Heart right ventricle (tissue), 16 donors: ENCODE data around the gene HOXA11. TPM values are rescaled to one million over a fixed set of nuclear protein-coding genes. Genes with fewer than 3 reads are reported as not detected.

Source experiments
- ATAC-seq, 8 donors: fragments of 200-7000 bp; cut with Tn5 transposase; one replicate each; pipeline ENCODE4 v1.9.1; 2020; ENCODE audit warnings: mild to moderate bottlenecking in 8 of 8, moderate library complexity in 8 of 8, moderate number of reproducible peaks in 1 of 8
- DNase-seq, 2 donors: peaks; one replicate each; pipeline ENCODE4 v3.0.0-alpha.2; 2020
- H3K27ac ChIP-seq, 10 donors: fragments of 200-600 bp; sonication (generic) in 2 of 10; one replicate each; pipeline versions ENCODE4 v1.5.0 to v1.8.0; 2020 to 2022; ENCODE audit warnings: mild to moderate bottlenecking in 3 of 10
- H3K27me3 ChIP-seq, 7 donors: fragments of 200-600 bp; one replicate each; pipeline ENCODE4 v1.8.0; 2021 to 2022; ENCODE audit warnings: mild to moderate bottlenecking in 2 of 7
- H3K36me3 ChIP-seq, 9 donors: fragments of 200-600 bp; sonication (generic) in 1 of 9; one replicate each; pipeline versions ENCODE4 v1.5.0 to v1.8.0; 2020 to 2022; ENCODE audit warnings: mild to moderate bottlenecking in 2 of 9
- H3K4me1 ChIP-seq, 9 donors: fragments of 200-600 bp; sonication (generic) in 1 of 9; one replicate each; pipeline versions ENCODE4 v1.5.0 to v1.8.0; 2020 to 2022; ENCODE audit warnings: mild to moderate bottlenecking in 4 of 9
- H3K4me3 ChIP-seq, 10 donors: fragments of 200-600 bp; sonication (generic) in 2 of 10; one replicate each; pipeline versions ENCODE4 v1.5.0 to v1.8.0; 2020 to 2022; ENCODE audit warnings: mild to moderate bottlenecking in 7 of 10, moderate library complexity in 2 of 10
- H3K9me3 ChIP-seq, 11 donors: fragments of 200-600 bp in 10 of 11; sonication (generic) in 2 of 11; one replicate each; pipeline versions ENCODE4 v1.5.0 to v1.8.0; 2013 to 2022; ENCODE audit warnings: mild to moderate bottlenecking in 2 of 11, control low read depth in 1 of 11, moderate library complexity in 1 of 11
- WGBS, 2 donors: extraction: QIAGEN DNeasy Blood & Tissue Kit; methylation state at CpG; one replicate each; pipeline ENCODE4 v1.1.7; 2013; ENCODE audit warnings: inconsistent platforms in 1 of 2; 5-methylcytosine and 5-hydroxymethylcytosine counted together
- intact Hi-C, 10 donors: fragments of 100-400 bp; cut with DNase I; formaldehyde crosslinking; loops; one replicate each; pipeline versions ENCODE4 v1.11.1 to v1.14.2; 2022
- polyA plus RNA-seq, 2 donors: library from polyadenylated mRNA; stranded (reverse); fragments of 200-250 nt; gene quantifications; one replicate each; pipeline ENCODE4 v1.2.3, GENCODE V29; 2013
- total RNA-seq, 10 donors: library from RNA; stranded (reverse); fragmentation: NEBNext Ultra II Directional in 3 of 10; extraction: Animal tissue kit (Norgen Biotek cat#: 25700) in 3 of 10; gene quantifications; one replicate each; pipeline versions ENCODE4 v1.2.1 to v1.2.4, GENCODE V29; 2021 to 2023
- TF ChIP-seq, protein P1 (sequence below), 9 donors: fragments of 200-600 bp; sonication (generic) in 2 of 9; IDR thresholded peaks; one replicate each; pipeline versions ENCODE4 v1.5.0 to v1.8.0; 2021 to 2022; ENCODE audit warnings: antibody characterized with exemption in 9 of 9, mild to moderate bottlenecking in 5 of 9, moderate library complexity in 1 of 9
- donor health status: Arrhythmogenic right ventricular cardiomyopathy.
- donor health status: ischemic (EF 13 %, LVEDD 7.1; RV severe dilation, severe dysfunction).
- donor health status: healthy with polysubstance abuse.
- donor health status: DM: no; HTN: yes; CAD: no.
- donor health status: DM: no; HTN: no; CAD: no.
- donor health status: ischemic (EF 25% LVEDD 6.9; RV normal size, moderate dysfunction).
- donor health status: ischemic (EF 25% LVEDD 5.7; RV mildly dilated, moderate dysfunction).
- donor health status: healthy.
- donor health status: DM: yes; HTN: yes; CAD: no.
- donor health status: Ischemic cardiomyopathy.
- donor health status: ischemic (EF 35%, LVEDD 5.7; RV mildly dilated, moderate dysfunction).
- donor health status: nonischemic (EF 11% LVEDD 7.7; RV severe dilation, severe dysfunction).
- donor health status: DM: yes; HTN: yes; CAD: no.
- donor health status: PGD.
- donor health status: ischemic (EF 29% LVEDD 5.4; RV normal size, mild dysfunction).
- donor health status: nonischemic (EF 23%, LVEDD 6.1; RV moderate dilation, normal function).

Gene HOXA11
- total and polyA plus RNA-seq, 12 donors, result not detected

DNA sequence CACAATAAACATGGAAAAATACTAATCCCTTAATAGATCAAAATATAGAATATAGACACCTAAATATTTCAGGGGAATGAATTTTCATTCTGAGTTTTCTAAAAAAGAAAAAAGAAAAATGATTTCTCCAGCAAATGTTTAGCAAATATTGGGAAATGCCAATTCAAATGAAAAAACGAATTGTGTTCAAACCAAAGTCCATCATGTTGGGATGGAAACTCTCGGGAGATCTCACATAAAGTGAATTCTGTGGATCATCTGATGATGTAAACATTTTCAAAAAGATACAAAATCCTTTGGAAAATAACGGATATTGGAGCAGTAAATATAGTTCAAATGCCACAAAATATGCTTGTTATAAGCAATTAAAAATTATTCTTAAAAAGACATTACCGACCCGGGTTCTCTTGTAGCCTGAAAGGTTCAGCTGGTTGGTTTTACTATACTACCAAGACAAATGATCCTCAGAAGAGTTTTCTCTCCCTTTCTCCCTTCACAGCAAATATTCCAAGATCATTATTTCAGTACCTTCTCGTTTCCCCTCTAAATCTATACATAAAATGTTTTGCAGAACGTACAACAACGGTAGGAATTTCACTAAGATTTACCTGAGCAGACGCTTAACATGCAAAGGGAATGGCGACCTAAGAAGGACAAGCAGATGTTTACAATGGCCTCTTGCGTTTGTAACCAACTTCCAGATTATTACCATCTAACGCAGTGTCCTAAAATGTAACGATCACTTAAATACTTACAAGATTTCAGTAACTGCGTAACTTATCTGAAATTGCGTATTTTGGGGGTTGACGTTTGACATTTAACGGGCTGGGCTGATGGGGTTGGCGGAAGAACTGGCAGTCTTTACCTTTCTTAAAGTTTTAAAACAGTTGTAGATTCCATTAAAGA lies 12.4 kb upstream of the HOXA11 start:
- H3K27me3 ChIP-seq, result peaks cover 49 to 98% (median 97%) of the 10 kb centered on the region in 7 donors
- DNase-seq (no peak), ATAC-seq (no peak)
- H3K27ac ChIP-seq, result no peak overlapping the region
- TF ChIP-seq, protein P1, sequence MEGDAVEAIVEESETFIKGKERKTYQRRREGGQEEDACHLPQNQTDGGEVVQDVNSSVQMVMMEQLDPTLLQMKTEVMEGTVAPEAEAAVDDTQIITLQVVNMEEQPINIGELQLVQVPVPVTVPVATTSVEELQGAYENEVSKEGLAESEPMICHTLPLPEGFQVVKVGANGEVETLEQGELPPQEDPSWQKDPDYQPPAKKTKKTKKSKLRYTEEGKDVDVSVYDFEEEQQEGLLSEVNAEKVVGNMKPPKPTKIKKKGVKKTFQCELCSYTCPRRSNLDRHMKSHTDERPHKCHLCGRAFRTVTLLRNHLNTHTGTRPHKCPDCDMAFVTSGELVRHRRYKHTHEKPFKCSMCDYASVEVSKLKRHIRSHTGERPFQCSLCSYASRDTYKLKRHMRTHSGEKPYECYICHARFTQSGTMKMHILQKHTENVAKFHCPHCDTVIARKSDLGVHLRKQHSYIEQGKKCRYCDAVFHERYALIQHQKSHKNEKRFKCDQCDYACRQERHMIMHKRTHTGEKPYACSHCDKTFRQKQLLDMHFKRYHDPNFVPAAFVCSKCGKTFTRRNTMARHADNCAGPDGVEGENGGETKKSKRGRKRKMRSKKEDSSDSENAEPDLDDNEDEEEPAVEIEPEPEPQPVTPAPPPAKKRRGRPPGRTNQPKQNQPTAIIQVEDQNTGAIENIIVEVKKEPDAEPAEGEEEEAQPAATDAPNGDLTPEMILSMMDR (IDR thresholded peaks at IDR 0.05), result no peak
- 16 to 18% methylated on average over 18 of the region's 18 CpGs for WGBS, 2 donors
- intact Hi-C loops, result loop anchor here (2.0 to 10.0 kb wide), 12 partner anchors 380 to 900 kb away; no protein-coding TSS in a partner anchor
- no peaks in the 10 kb centered on the region for H3K9me3 ChIP-seq
- H3K4me3 ChIP-seq, result no peak overlapping the region
- peaks cover 5 to 50% (median 28%) of the 10 kb centered on the region in 9 donors for H3K4me1 ChIP-seq
- no peaks in the 10 kb centered on the region for H3K36me3 ChIP-seq

DNA sequence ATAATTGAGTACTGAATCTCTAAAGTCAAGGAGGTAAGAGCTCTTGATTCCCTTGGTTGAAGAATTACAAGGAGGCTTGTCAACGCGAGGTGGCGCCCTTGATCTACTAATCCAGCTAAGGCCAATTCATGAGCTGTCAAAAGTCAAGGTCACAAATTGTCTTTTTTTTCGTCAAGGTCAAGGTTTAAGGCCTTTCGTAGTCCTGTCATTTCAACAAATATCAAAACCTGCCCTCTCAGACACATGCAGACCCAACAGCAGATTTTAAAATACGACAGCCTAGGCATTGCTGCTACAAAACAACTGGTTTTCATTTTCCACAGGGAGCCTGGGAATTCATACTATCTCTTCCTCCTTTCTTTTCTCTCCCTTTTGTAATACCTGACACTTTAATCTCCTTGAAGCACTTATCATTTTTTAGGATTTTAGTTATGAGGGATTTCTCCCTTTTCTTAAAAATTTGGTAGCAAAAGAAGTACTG lies 11.3 kb upstream of the HOXA11 start:
- H3K9me3 ChIP-seq, result no peaks in the 10 kb centered on the region
- no peak overlapping the region for H3K4me3 ChIP-seq
- no peak overlapping the region for H3K27ac ChIP-seq
- 3 to 4% methylated on average over 6 of the region's 6 CpGs for WGBS, 2 donors
- no peaks in the 10 kb centered on the region for H3K36me3 ChIP-seq
- H3K27me3 ChIP-seq, result peaks cover 55 to 98% (median 97%) of the 10 kb centered on the region in 7 donors
- TF ChIP-seq, protein P1 (IDR thresholded peaks at IDR 0.05), result peak; percentile 37 to 88 (median 83)
- intact Hi-C loops, result loop anchor here (1.0 to 10.0 kb wide), 13 partner anchors 381 to 901 kb away; no protein-coding TSS in a partner anchor
- DNase-seq (peak; percentile 82 to 83), ATAC-seq (peak in 4 of 8 donors; percentile 54 to 66 (median 58))
- peaks cover 9 to 47% (median 32%) of the 10 kb centered on the region in 9 donors for H3K4me1 ChIP-seq

DNA sequence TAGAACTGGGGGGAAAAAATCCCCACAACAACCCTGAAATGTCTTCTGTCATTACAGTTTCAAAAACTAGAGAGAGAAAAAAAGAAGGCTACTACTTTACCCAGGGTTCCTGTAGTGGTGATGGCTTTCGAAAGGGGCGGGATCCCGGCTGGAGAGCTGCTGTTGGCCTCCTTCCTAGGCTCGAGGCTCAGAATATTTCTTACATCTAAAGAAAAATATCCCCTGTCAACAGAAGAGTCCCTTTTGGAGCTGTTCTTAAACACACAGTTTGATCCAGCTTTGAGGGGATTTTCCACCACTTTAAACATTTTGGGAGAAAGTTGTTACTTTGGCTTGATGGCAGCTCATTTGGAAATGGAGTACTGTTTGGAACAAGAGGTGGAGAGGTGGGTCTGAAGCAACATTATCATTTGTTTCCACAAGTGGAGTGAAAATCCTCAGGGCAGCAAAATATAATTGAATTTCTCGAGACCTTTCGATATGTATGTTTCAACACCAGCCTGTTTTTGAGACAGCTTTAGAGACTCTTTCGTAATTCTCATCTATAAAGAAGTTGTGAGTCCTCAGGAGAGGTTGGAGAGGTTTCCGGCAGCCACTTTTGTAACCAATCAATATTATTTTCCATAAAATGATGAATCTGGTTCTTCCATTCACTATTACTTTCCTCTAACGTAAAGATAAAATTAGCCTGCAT lies 9.8 kb upstream of the HOXA11 start:
- intact Hi-C loops, result loop anchor here (5.0 to 10.0 kb wide), 11 partner anchors 382 to 902 kb away; no protein-coding TSS in a partner anchor
- DNase-seq (no peak), ATAC-seq (no peak)
- Histone ChIP-seq H3K27me3 (peaks cover 58 to 98% (median 97%) of the 10 kb centered on the region in 7 donors), H3K27ac (no peak overlapping the region), H3K36me3 (no peaks in the 10 kb centered on the region), H3K9me3 (no peaks in the 10 kb centered on the region), H3K4me1 (peaks cover 9 to 34% (median 21%) of the 10 kb centered on the region in 9 donors), H3K4me3 (no peak overlapping the region)
- 30% methylated on average over 9 of the region's 9 CpGs for WGBS, 2 donors
- TF ChIP-seq, protein P1 (IDR thresholded peaks at IDR 0.05), result no peak

DNA sequence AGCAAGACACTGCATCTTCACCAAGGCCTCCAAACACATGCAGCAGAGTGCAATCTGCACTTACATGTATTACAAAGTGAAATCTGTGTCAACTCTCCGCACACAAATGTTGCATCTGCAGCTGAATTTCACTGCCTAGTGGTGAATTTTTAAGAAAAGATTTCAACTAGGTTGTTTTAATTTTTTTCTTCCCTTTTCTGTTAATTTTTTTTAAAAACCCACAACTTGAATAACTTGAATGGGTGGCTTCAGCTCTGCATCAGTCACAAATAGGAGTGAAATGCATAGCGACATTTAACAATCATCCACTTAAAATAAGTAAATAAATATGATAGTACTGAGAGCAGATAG lies 8.9 kb upstream of the HOXA11 start:
- Histone ChIP-seq H3K4me1 (peaks cover 9 to 35% (median 22%) of the 10 kb centered on the region in 9 donors), H3K9me3 (no peaks in the 10 kb centered on the region), H3K4me3 (no peak overlapping the region), H3K27ac (no peak overlapping the region), H3K36me3 (no peaks in the 10 kb centered on the region), H3K27me3 (peaks cover 61 to 100% (median 100%) of the 10 kb centered on the region in 7 donors)
- ATAC-seq (no peak), DNase-seq (no peak)
- TF ChIP-seq, protein P1 (IDR thresholded peaks at IDR 0.05), result no peak
- WGBS, 2 donors, result 30 to 51% methylated on average over 2 of the region's 2 CpGs
- intact Hi-C loops, result loop anchor here in 7 of 10 donors (5.0 to 10.0 kb wide), 5 partner anchors 581 to 901 kb away; no protein-coding TSS in a partner anchor
